ENCODE data around the gene IRF2.

Gene IRF2

DNA sequence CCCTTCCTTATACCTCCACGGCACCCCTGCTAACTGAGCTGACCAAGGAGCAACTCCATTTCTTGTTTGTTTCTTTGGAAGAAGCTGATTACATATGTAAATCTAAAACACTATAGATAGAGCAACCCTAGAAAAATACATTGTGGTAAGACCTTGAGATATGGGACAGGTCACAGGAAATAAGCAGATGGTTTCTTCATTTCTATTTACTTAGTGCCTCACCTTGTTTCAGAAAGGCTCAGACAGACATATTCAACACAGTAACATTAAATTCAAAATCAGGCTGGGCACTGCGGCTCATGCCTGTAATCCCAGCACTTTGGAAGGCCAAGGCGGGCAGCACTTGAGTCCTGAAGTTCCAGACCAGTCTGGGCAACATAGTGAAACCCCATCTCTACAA, 47.3 kb downstream of the IRF2 start:
- no peak for TF ChIP-seq CTCF (IDR thresholded peaks at IDR 0.05)

DNA sequence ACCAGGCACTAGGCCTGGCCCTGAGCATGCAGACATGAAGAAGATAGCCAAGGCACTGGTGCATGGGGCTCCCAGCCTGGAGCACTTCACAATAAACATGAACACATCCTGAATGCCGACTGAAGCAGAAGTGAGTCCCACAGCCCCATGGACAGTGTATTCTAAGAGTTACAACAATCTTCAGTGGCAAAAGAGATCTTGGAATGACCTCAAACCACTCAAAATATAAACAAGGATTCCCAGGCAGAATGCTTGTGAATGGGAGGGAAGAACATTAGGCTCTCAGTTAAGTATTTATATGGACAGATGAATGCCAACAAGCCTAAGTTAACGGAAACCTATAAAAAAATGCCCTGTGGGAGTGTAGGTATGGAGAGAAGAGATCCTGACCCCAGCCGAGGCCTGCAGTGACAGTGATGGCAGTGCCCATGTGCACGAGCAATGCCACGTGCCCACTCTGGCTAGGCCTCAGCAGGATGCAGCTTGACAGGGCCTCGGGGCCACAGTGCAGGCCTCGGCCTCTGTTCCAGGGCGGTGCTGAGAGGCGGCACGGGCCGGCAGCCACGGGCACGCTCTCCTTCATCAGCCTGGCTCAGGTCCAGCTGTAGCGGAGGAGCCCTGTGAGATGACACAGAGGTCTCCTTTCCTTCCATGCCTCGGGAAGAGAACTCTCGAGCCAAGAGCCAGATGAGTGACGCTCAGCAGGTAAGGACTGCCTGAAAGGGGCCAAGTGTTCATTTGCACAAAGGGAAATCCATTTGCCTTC, 49.2 kb downstream of the IRF2 start:
- no peak for TF ChIP-seq CTCF (IDR thresholded peaks at IDR 0.05)

GRCh38 chr4:184424279-184424678, 50.1 kb downstream of the IRF2 start:
- TF ChIP-seq CTCF (IDR thresholded peaks at IDR 0.05) = no peak

DNA sequence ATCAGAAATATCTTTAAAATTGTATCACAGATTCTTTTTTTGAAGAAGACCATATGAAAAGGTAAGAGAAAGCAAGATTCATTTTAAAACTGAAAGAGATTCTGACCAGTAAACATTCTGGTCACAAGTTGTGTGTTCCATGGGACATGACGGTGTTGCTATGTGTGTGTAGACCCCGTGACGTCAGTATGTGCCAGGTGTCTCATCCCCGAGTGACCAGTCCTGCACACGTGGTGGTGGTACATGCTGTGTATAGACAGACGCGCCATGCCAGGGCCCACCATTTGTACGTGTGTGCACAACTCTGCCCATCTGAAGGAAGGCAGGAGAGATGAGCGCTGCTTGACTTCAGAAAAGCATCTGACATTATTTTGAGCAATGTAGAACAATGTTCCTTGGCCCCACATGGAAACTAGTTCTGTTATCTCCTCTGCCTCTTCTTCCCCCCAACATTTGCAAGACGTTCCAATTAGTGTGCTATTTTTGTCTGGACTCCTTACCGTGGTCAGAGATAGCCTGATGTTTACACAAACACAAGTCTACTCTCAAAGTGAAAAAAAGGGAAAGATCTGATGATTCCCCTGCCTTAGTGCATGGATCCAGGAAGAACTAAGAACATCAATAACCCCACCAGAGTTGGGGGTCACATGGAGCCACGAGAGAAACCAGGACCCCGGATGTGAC, 51.2 kb downstream of the IRF2 start:
- TF ChIP-seq CTCF (IDR thresholded peaks at IDR 0.05) = no peak

- no peak for TF ChIP-seq CTCF (IDR thresholded peaks at IDR 0.05)
These were observed 52.0 kb downstream of the IRF2 start for GRCh38 chr4:184422378-184422777.

- TF ChIP-seq CTCF (IDR thresholded peaks at IDR 0.05) = no peak
These were observed 52.7 kb downstream of the IRF2 start for GRCh38 chr4:184421533-184422155.

DNA sequence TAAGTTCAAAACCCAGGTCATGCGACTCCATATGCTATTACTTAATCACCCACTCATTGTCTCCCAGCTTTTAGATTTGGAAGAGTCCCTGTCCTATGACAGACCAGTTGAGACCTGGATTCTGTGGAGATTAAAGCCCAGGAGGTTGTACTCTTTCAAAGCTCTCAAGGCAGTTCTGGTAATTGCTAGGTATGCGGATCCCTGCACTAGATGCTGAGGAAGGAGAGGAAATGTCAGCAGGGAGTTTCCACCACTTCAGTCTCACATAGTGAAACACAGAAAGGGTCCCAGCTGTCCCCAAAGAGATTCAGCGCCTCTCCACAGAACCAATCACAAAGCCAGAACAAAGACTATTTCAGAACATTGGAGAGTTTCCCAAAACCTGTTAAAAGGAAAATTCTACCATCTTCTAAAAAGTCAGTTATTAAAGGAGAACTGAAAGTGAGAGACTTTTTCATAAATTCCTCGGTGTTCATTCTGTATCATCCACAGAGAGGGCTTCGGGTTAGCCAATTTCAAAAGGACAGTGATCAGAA, 53.4 kb downstream of the IRF2 start:
- TF ChIP-seq CTCF (IDR thresholded peaks at IDR 0.05) = no peak
